HEK293 (cell line): ENCODE results near the gene ARL4A.

Experiments used
- CTCF ChIA-PET: fragments of 350-600 bp; formaldehyde crosslinking; extraction: SDS; loops from one replicate; lab custom pipeline; 2021; ENCODE audit warnings: antibody characterized with exemption; lab: Yijun Ruan, JAX
- POLR2A ChIA-PET: fragments of 300-600 bp; formaldehyde crosslinking; extraction: SDS; loops from one replicate; lab custom pipeline; 2020; ENCODE audit warnings: antibody characterized with exemption, inconsistent platforms; lab: Yijun Ruan, JAX
- H3K27ac ChIP-seq: fragments of 200-500 bp; sonication (Bioruptor generic); 2 replicates; pipeline ENCODE4 v1.5.1; 2014; ENCODE audit warnings: low read depth, low read length, control low read depth, inconsistent platforms; ENCODE audit errors: extremely low read depth
- H3K36me3 ChIP-seq, 2 experiments: fragments of 200-500 bp in 1 of 2; sonication (Bioruptor generic) in 1 of 2; 1 replicate in 1 of 2; 2 replicates in 1 of 2; pipeline ENCODE4 v1.5.1; 2014 to 2017; ENCODE audit warnings: inconsistent platforms in 2 of 2, low read length in 2 of 2; ENCODE audit not compliant: control insufficient read depth in 2 of 2, insufficient read depth in 1 of 2
- H3K4me1 ChIP-seq: fragments of 200-500 bp; sonication (Bioruptor generic); 2 replicates; pipeline ENCODE4 v1.5.1; 2014; ENCODE audit warnings: mild to moderate bottlenecking, low read length, inconsistent platforms; ENCODE audit not compliant: control insufficient read depth, insufficient read depth
- H3K4me3 ChIP-seq: 2 replicates; pipeline ENCODE4 v1.5.1; 2011; ENCODE audit warnings: low read depth, mild to moderate bottlenecking, control low read depth, low read length, moderate library complexity
- H3K9me3 ChIP-seq: fragments of 200-500 bp; sonication (Bioruptor generic); 2 replicates; pipeline ENCODE4 v1.5.1; 2014; ENCODE audit warnings: low read depth, low read length, inconsistent platforms; ENCODE audit not compliant: control insufficient read depth, insufficient read depth
- AEBP2 ChIP-seq: fragments of 450-650 bp; formaldehyde crosslinking; IDR thresholded peaks from 2 replicates; pipeline ENCODE4 v1.5.1; 2016; ENCODE audit warnings: missing biosample characterization, missing genetic modification characterization, borderline replicate concordance
- FEZF1 ChIP-seq: fragments of 450-650 bp; formaldehyde crosslinking; IDR thresholded peaks from 2 replicates; pipeline ENCODE4 v1.5.1; 2016; ENCODE audit warnings: missing biosample characterization, missing genetic modification characterization
- HIC1 ChIP-seq: fragments of 450-650 bp; formaldehyde crosslinking; IDR thresholded peaks from 2 replicates; pipeline ENCODE4 v1.5.1; 2016; ENCODE audit warnings: missing biosample characterization, missing genetic modification characterization
- HOXA7 ChIP-seq: sonication (generic); formaldehyde crosslinking; IDR thresholded peaks from 2 replicates; pipeline ENCODE4 v1.8.1; 2022; ENCODE audit warnings: missing genetic modification reagents, borderline replicate concordance
- HOXD13 ChIP-seq: sonication (generic); formaldehyde crosslinking; IDR thresholded peaks from 2 replicates; pipeline ENCODE4 v1.8.0; 2022; ENCODE audit warnings: missing genetic modification reagents, borderline replicate concordance
- SALL2 ChIP-seq: fragments of 450-650 bp; formaldehyde crosslinking; IDR thresholded peaks from 2 replicates; pipeline ENCODE4 v1.5.0; 2017; ENCODE audit warnings: missing biosample characterization, mild to moderate bottlenecking, missing genetic modification characterization, borderline replicate concordance
- ZFP41 ChIP-seq: fragments of 450-650 bp; formaldehyde crosslinking; IDR thresholded peaks from 2 replicates; pipeline ENCODE4 v1.5.1; 2016; ENCODE audit warnings: missing biosample characterization, missing genetic modification characterization, borderline replicate concordance
- ZNF112 ChIP-seq: fragments of 450-650 bp; formaldehyde crosslinking; IDR thresholded peaks from 2 replicates; pipeline ENCODE4 v1.5.0; 2017; ENCODE audit warnings: missing biosample characterization, missing genetic modification characterization
- ZNF19 ChIP-seq: fragments of 450-650 bp; formaldehyde crosslinking; IDR thresholded peaks from 2 replicates; pipeline ENCODE4; 2016; ENCODE audit warnings: missing biosample characterization, missing genetic modification characterization, low read depth
- ZNF202 ChIP-seq: fragments of 450-650 bp; formaldehyde crosslinking; IDR thresholded peaks from 2 replicates; pipeline ENCODE4 v1.5.1; 2016; ENCODE audit warnings: missing biosample characterization, missing genetic modification characterization, borderline replicate concordance
- ZNF248 ChIP-seq: fragments of 450-650 bp; formaldehyde crosslinking; IDR thresholded peaks from 2 replicates; pipeline ENCODE4 v1.5.1; 2017; ENCODE audit warnings: missing biosample characterization, missing genetic modification characterization
- ZNF548 ChIP-seq: fragments of 450-650 bp; formaldehyde crosslinking; IDR thresholded peaks from 2 replicates; pipeline ENCODE4 v1.5.1; 2016; ENCODE audit warnings: missing biosample characterization, missing genetic modification characterization
- ZNF555 ChIP-seq: fragments of 450-650 bp; formaldehyde crosslinking; conservative IDR thresholded peaks from 2 replicates; pipeline ENCODE4 v1.5.1; 2017; ENCODE audit warnings: missing biosample characterization, mild to moderate bottlenecking, missing genetic modification characterization, inconsistent platforms
- TF ChIP-seq, protein P1 (sequence below): fragments of 450-650 bp; formaldehyde crosslinking; IDR thresholded peaks from 2 replicates; pipeline ENCODE4 v1.5.1; 2016; ENCODE audit warnings: missing biosample characterization, missing genetic modification characterization
- TF ChIP-seq, protein P2 (sequence below): fragments of 450-650 bp; formaldehyde crosslinking; IDR thresholded peaks from 2 replicates; pipeline ENCODE4 v1.5.1; 2016; ENCODE audit warnings: missing biosample characterization, missing genetic modification characterization
- TF ChIP-seq, protein P3 (sequence below): fragments of 450-650 bp; formaldehyde crosslinking; IDR thresholded peaks from 2 replicates; pipeline ENCODE4 v1.5.1; 2016; ENCODE audit warnings: missing biosample characterization, missing genetic modification characterization
- TF ChIP-seq, protein P4 (sequence below): fragments of 450-650 bp; formaldehyde crosslinking; IDR thresholded peaks from 2 replicates; pipeline ENCODE4 v1.5.0; 2017; ENCODE audit warnings: missing biosample characterization, missing genetic modification characterization, borderline replicate concordance
- TF ChIP-seq, protein P5 (sequence below): IDR thresholded peaks from 2 replicates; pipeline ENCODE4 v1.6.1; 2011; ENCODE audit warnings: mild to moderate bottlenecking, low read depth, low read length, borderline replicate concordance

ARL4A gene

DNA sequence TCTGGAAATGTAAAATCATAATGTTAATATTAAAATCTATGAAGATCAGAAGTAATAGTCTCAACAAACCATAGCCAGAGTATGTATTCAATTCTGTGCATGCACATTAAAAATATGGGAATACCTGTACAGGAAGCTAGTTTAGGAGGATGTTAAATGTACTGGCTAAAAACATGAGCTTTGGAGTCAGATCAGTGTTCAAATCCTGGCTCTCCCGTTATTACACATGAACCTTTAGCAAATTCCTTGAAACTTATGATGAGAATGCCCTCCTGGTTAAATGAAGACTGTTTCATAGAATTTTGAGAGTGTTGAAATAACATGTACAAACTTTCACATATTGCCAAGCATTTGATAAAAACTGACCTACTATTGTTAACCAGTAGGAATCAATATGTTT lies 4.6 kb downstream of the ARL4A start:
- POLR2A ChIA-PET, result no interaction called here
- no peak overlapping the region for H3K27ac ChIP-seq
- no peaks in the 10 kb centered on the region for H3K4me1 ChIP-seq
- TF ChIP-seq ZNF112 (tag by site-specific recombination) (no peak), ZNF248 (tag by site-specific recombination) (no peak), HOXA7 (CRISPR knock-in tag) (no peak), SALL2 (tag by site-specific recombination) (no peak), ZNF548 (tag by site-specific recombination) (no peak), ZNF19 (tag by site-specific recombination) (no peak), FEZF1 (no peak), HOXD13 (no peak), AEBP2 (tag by site-specific recombination) (no peak), ZNF555 (tag by site-specific recombination) (no peak), ZFP41 (tag by site-specific recombination) (no peak), ZNF202 (no peak), HIC1 (tag by site-specific recombination) (no peak)
- TF ChIP-seq, protein P1, sequence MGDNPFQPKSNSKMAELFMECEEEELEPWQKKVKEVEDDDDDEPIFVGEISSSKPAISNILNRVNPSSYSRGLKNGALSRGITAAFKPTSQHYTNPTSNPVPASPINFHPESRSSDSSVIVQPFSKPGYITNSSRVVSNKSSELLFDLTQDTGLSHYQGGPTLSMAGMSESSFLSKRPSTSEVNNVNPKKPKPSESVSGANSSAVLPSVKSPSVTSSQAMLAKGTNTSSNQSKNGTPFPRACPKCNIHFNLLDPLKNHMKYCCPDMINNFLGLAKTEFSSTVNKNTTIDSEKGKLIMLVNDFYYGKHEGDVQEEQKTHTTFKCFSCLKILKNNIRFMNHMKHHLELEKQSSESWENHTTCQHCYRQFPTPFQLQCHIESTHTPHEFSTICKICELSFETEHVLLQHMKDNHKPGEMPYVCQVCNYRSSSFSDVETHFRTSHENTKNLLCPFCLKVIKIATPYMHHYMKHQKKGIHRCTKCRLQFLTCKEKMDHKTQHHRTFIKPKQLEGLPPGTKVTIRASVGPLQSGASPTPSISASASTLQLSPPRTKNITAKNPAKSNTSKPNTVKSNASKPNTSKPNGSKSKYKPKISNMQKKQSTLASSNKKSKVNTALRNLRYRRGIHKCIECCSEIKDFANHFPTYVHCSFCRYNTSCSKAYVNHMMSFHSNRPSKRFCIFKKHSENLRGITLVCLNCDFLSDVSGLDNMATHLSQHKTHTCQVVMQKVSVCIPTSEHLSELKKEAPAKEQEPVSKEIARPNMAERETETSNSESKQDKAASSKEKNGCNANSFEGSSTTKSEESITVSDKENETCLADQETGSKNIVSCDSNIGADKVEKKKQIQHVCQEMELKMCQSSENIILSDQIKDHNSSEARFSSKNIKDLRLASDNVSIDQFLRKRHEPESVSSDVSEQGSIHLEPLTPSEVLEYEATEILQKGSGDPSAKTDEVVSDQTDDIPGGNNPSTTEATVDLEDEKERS, result no peak
- TF ChIP-seq, protein P2, sequence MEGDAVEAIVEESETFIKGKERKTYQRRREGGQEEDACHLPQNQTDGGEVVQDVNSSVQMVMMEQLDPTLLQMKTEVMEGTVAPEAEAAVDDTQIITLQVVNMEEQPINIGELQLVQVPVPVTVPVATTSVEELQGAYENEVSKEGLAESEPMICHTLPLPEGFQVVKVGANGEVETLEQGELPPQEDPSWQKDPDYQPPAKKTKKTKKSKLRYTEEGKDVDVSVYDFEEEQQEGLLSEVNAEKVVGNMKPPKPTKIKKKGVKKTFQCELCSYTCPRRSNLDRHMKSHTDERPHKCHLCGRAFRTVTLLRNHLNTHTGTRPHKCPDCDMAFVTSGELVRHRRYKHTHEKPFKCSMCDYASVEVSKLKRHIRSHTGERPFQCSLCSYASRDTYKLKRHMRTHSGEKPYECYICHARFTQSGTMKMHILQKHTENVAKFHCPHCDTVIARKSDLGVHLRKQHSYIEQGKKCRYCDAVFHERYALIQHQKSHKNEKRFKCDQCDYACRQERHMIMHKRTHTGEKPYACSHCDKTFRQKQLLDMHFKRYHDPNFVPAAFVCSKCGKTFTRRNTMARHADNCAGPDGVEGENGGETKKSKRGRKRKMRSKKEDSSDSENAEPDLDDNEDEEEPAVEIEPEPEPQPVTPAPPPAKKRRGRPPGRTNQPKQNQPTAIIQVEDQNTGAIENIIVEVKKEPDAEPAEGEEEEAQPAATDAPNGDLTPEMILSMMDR (tag by site-specific recombination), result no peak
- TF ChIP-seq, protein P3, sequence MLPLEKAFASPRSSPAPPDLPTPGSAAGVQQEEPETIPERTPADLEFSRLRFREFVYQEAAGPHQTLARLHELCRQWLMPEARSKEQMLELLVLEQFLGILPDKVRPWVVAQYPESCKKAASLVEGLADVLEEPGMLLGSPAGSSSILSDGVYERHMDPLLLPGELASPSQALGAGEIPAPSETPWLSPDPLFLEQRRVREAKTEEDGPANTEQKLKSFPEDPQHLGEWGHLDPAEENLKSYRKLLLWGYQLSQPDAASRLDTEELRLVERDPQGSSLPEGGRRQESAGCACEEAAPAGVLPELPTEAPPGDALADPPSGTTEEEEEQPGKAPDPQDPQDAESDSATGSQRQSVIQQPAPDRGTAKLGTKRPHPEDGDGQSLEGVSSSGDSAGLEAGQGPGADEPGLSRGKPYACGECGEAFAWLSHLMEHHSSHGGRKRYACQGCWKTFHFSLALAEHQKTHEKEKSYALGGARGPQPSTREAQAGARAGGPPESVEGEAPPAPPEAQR (tag by site-specific recombination), result no peak
- TF ChIP-seq, protein P4, sequence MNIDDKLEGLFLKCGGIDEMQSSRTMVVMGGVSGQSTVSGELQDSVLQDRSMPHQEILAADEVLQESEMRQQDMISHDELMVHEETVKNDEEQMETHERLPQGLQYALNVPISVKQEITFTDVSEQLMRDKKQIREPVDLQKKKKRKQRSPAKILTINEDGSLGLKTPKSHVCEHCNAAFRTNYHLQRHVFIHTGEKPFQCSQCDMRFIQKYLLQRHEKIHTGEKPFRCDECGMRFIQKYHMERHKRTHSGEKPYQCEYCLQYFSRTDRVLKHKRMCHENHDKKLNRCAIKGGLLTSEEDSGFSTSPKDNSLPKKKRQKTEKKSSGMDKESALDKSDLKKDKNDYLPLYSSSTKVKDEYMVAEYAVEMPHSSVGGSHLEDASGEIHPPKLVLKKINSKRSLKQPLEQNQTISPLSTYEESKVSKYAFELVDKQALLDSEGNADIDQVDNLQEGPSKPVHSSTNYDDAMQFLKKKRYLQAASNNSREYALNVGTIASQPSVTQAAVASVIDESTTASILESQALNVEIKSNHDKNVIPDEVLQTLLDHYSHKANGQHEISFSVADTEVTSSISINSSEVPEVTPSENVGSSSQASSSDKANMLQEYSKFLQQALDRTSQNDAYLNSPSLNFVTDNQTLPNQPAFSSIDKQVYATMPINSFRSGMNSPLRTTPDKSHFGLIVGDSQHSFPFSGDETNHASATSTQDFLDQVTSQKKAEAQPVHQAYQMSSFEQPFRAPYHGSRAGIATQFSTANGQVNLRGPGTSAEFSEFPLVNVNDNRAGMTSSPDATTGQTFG (tag by site-specific recombination), result no peak
- TF ChIP-seq, protein P5, sequence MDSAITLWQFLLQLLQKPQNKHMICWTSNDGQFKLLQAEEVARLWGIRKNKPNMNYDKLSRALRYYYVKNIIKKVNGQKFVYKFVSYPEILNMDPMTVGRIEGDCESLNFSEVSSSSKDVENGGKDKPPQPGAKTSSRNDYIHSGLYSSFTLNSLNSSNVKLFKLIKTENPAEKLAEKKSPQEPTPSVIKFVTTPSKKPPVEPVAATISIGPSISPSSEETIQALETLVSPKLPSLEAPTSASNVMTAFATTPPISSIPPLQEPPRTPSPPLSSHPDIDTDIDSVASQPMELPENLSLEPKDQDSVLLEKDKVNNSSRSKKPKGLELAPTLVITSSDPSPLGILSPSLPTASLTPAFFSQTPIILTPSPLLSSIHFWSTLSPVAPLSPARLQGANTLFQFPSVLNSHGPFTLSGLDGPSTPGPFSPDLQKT, result no peak
- TF ChIP-seq, all 188 proteins: peak for 0
- no peaks in the 10 kb centered on the region for H3K36me3 ChIP-seq
- H3K4me3 ChIP-seq, result no peak overlapping the region
- CTCF ChIA-PET, result interaction anchor here (0.6 to 1.0 kb wide), 4 partner anchors 18 to 571 kb away, joined by 3 read pairs; no protein-coding TSS in a partner anchor
- H3K9me3 ChIP-seq, result no peaks in the 10 kb centered on the region
